Retinal pigment epithelial cell (primary cell): ENCODE results near the gene SH3RF3.

ENCODE experiments used
- DNase-seq: peaks from one replicate; pipeline ENCODE4 v3.0.0-alpha.2; 2010; ENCODE audit warnings: low read depth
- H3K4me3 ChIP-seq: 2 replicates; pipeline ENCODE4 v1.5.1; 2011; ENCODE audit warnings: mild to moderate bottlenecking, low read length, control low read depth, moderate library complexity
- TF ChIP-seq, protein P1 (sequence below): conservative IDR thresholded peaks from 2 replicates; pipeline ENCODE4 v1.5.1; 2011; ENCODE audit warnings: low read depth, low read length, control low read depth, inconsistent platforms

Gene SH3RF3

DNA sequence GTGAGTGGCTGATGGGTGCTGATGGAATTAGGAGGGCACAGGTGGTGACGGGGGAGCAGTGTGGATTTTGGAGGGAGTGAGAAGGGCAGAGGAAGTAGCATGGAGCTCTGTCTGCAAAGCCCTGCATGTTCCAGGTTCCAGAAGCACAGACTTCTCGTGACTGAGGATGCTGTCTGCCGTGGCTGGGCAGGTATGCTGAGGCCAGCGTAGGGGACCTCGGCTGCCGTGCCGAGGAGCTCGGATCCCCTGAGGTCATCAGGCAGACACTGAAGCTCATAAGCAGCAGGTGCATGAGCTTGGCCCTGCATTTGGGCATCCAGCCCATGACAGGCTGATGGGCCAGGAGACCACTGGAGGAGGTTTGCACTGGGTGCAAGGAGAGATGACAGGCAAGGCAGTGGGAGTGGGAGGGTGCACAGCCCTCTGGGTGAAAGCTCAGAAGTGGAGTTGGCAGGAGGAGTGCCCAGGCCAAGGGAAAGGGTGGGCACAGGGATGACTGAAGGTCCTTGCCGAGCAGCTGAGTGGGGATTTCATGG, 215.3 kb downstream of the SH3RF3 start:
- DNase-seq = no peak
- H3K4me3 ChIP-seq = no peak overlapping the region
- TF ChIP-seq, protein P1, sequence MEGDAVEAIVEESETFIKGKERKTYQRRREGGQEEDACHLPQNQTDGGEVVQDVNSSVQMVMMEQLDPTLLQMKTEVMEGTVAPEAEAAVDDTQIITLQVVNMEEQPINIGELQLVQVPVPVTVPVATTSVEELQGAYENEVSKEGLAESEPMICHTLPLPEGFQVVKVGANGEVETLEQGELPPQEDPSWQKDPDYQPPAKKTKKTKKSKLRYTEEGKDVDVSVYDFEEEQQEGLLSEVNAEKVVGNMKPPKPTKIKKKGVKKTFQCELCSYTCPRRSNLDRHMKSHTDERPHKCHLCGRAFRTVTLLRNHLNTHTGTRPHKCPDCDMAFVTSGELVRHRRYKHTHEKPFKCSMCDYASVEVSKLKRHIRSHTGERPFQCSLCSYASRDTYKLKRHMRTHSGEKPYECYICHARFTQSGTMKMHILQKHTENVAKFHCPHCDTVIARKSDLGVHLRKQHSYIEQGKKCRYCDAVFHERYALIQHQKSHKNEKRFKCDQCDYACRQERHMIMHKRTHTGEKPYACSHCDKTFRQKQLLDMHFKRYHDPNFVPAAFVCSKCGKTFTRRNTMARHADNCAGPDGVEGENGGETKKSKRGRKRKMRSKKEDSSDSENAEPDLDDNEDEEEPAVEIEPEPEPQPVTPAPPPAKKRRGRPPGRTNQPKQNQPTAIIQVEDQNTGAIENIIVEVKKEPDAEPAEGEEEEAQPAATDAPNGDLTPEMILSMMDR = no peak

DNA sequence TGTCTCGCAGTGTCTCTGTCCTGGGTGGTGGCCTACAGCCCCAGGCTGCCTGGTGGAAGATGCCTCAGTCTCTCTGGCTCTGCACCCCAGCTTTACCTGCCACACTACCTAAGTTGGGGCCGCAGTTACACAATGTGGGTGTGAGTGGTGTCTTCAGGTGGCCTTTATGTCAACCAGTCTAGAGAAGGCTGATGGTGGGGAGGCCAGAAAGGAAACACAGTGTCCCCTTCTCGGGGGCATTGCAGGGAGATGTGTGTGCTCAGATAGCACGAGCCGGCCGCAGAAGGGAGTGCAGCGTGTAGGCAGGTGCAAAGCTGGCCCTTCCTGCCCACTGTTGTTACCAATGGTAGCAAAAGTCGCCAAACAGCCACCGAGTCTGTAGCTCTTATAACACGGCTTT, 216.1 kb downstream of the SH3RF3 start:
- no peak for DNase-seq
- no peak overlapping the region for H3K4me3 ChIP-seq
- TF ChIP-seq, protein P1 = no peak

DNA sequence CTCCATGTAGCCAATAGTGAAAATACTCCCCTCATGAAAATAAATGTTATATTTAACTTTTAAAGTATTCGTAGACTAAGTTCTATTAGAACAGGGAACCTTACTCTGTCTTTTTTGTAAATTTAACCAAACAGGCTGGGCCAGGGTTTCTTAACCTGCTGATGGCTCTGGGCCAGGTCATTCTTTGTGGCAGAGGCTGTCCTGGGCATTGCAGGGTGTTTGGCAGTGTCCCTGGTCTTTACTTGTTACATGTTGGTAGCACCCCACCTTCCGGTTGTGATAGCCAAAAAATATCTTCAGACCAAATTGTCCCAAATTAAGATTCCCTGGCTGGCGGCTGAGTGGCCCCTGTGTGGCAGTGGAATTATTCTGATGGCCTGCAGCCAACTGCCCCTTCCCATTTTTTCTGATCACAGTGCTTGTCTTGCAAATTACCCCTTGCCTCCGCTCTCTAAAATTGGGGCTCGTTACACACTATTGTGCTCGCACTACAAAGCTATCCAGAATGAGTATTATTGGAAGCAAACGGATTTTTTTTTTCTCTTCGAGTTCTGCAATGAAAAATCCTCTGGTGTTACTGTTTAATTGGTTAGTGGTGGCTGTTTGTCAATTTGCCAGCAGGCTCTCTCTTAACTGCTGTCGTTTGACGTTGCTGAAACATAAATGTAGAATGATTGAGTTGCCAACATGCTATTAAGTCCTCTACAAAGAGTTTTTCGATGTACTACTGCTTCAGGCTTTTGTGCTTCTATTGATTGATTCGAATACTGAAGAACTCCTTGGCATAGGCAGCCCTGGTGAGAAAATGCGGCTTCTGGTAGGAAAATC, 216.9 kb downstream of the SH3RF3 start:
- no peak overlapping the region for H3K4me3 ChIP-seq
- DNase-seq = no peak
- TF ChIP-seq, protein P1 = no peak

DNA sequence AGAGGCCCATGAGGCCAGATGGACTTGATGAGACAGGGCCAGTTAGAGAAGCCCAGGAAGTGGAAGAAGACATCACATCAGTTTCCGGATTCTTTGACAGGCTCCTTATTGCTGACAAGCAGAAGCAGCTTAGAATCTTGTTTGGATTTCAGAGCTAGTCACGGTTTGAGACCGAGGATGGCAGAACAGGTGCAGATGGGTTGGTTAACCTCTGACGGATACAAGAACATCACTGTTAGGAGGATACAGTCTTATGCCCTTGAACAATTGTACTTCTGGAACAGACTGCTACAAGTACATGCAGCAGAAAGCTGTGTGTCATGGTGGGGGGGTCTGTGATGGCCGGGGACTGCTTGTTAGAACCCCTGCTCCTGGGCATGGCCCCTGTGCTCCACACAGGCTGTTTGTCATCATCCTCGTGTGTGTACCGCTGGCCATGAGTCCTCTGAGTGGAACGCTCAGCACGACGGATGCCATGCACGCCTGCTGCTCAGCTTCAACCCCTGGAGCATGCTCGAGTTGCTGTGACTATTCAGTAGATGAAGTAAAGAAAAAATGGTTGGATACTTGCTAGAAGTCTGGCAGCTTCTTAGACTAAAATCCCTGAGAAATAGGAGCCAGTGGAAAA, 217.7 kb downstream of the SH3RF3 start:
- TF ChIP-seq, protein P1 = no peak
- no peak overlapping the region for H3K4me3 ChIP-seq
- no peak for DNase-seq

DNA sequence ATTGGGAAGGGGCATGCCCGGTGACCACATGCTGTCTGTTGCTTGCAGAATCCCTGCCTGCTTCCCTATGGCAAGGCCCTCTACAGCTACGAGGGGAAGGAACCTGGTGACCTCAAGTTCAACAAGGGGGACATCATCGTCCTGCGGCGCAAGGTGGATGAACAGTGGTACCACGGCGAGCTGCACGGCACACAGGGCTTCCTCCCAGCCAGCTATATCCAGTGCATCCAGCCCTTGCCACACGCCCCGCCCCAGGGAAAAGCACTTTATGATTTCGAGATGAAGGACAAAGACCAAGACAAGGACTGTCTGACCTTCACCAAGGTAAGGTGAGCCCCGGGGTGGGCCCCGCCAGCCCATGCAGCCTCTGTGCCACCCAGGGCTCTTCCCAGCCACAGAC, 218.6 kb downstream of the SH3RF3 start:
- TF ChIP-seq, protein P1 = no peak
- no peak overlapping the region for H3K4me3 ChIP-seq
- no peak for DNase-seq

DNA sequence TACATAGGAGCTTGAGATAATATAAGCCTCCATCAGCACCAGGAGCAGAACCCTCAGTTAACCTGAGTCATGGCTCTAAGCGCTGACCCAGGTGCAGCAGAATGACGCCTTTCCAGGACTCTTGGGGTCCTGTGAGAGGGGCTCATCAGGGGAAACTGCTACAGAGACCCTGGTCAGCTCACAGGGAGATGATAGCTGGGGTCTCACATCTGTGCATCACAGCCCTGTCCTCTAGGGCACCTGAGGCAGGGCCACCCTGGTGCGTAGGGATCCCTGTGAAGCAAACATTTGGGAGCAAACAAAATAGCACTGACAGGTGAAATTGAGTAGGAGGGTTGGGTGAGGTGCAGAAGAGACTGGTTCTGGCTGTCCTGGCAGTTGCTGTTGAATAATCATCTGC, 219.2 kb downstream of the SH3RF3 start:
- no peak for DNase-seq
- TF ChIP-seq, protein P1 = no peak
- H3K4me3 ChIP-seq = no peak overlapping the region
